Keratinocyte (primary cell): Measurements from ENCODE around the gene C4BPA. TPM values are rescaled to one million over a fixed set of nuclear protein-coding genes. Genes with fewer than 3 reads are reported as not detected.

Experiments used
- DNase-seq: peaks from one replicate; pipeline ENCODE4 v3.0.0-alpha.2; 2011; ENCODE audit warnings: low read depth, missing footprints, low spot score
- FAIRE-seq: peaks from 2 replicates; lab custom pipeline; 2011; peaks lifted over from hg19 to GRCh38; lab: Jason Lieb, UNC
- H2AFZ ChIP-seq: 2 replicates; pipeline ENCODE4 v1.6.0; 2012; ENCODE audit warnings: low read length, control low read depth, inconsistent platforms; ENCODE audit not compliant: control insufficient read depth
- H3K27ac ChIP-seq: 2 replicates; pipeline ENCODE4 v1.5.1; 2011; ENCODE audit warnings: low read length; ENCODE audit not compliant: control insufficient read depth, insufficient read depth
- H3K27me3 ChIP-seq: 3 replicates; pipeline ENCODE4 v1.6.0; 2011; ENCODE audit warnings: low read length; ENCODE audit not compliant: control insufficient read depth, insufficient read depth; ENCODE audit errors: extremely low read depth
- H3K36me3 ChIP-seq, 2 experiments: 2 replicates in 1 of 2; 3 replicates in 1 of 2; pipeline ENCODE4 v1.5.1; 2011; ENCODE audit warnings: low read length in 2 of 2, mild to moderate bottlenecking in 1 of 2; ENCODE audit not compliant: control insufficient read depth in 2 of 2, insufficient read depth in 2 of 2; ENCODE audit errors: extremely low read depth in 1 of 2
- H3K4me1 ChIP-seq: 3 replicates; pipeline ENCODE4 v1.5.1; 2011; ENCODE audit warnings: low read length; ENCODE audit not compliant: control insufficient read depth, insufficient read depth; ENCODE audit errors: extremely low read depth
- H3K4me2 ChIP-seq: 3 replicates; pipeline ENCODE4 v1.6.0; 2011; ENCODE audit warnings: low read depth, low read length; ENCODE audit not compliant: control insufficient read depth, insufficient read depth; ENCODE audit errors: extremely low read depth
- H3K4me3 ChIP-seq, 3 experiments: fragments of 200-600 bp in 1 of 3; sonication (generic) in 1 of 3; 2 replicates in 2 of 3; 3 replicates in 1 of 3; pipeline ENCODE4 v1.5.1; 2011 to 2016; ENCODE audit warnings: low read length in 3 of 3, mild to moderate bottlenecking in 3 of 3, control low read depth in 2 of 3, inconsistent platforms in 1 of 3, low read depth in 1 of 3, mixed read lengths in 1 of 3, mixed run types in 1 of 3, moderate library complexity in 1 of 3; ENCODE audit not compliant: control insufficient read depth in 2 of 3, insufficient read depth in 2 of 3; ENCODE audit errors: extremely low read depth in 1 of 3
- H3K79me2 ChIP-seq: 2 replicates; pipeline ENCODE4 v1.6.0; 2012; ENCODE audit warnings: low read length; ENCODE audit not compliant: control insufficient read depth, insufficient read depth
- H3K9ac ChIP-seq: 3 replicates; pipeline ENCODE4 v1.6.0; 2011; ENCODE audit warnings: low read length; ENCODE audit not compliant: control insufficient read depth, insufficient read depth; ENCODE audit errors: extremely low read depth
- H3K9me1 ChIP-seq: 3 replicates; pipeline ENCODE4 v1.6.0; 2011; ENCODE audit warnings: low read length; ENCODE audit not compliant: control insufficient read depth, insufficient read depth; ENCODE audit errors: extremely low read depth
- H3K9me3 ChIP-seq: 2 replicates; pipeline ENCODE4 v1.5.1; 2012; ENCODE audit warnings: low read depth, low read length; ENCODE audit not compliant: control insufficient read depth
- H4K20me1 ChIP-seq: 3 replicates; pipeline ENCODE4 v1.6.0; 2011; ENCODE audit warnings: low read length; ENCODE audit not compliant: control insufficient read depth, insufficient read depth; ENCODE audit errors: extremely low read depth
- EZH2 ChIP-seq: IDR thresholded peaks from one replicate; pipeline ENCODE4 v1.6.1; 2012; ENCODE audit warnings: inconsistent platforms, mild to moderate bottlenecking, low read length, moderate library complexity
- dilution Hi-C: fragments of 300-500 bp; cut with MboI; formaldehyde crosslinking; loops from one replicate; pipeline ENCODE4 v1.7.0; 2020; ENCODE audit warnings: low sequenced_read_pairs; ENCODE audit not compliant: extremely low pct_ligation_motif_present
- polyA plus RNA-seq, 5 experiments: library from polyadenylated mRNA; depleted of rRNA in 3 of 5; stranded (reverse) in 3 of 5; stranded (forward) in 1 of 5; unstranded in 1 of 5; fragments of >200 nt; gene quantifications; 1 replicate in 1 of 5; 2 replicates in 3 of 5; 3 replicates in 1 of 5; pipeline versions ENCODE4 v1.2.1 to v1.2.3, GENCODE V29; 2011 to 2012; ENCODE audit warnings: missing spikeins in 2 of 5, low read depth in 1 of 5, low replicate concordance in 1 of 5
- TF ChIP-seq, protein P1 (sequence below), 3 experiments: IDR thresholded peaks in 1 of 3; conservative IDR thresholded peaks in 1 of 3; optimal IDR thresholded peaks in 1 of 3; 2 replicates in 2 of 3; 3 replicates in 1 of 3; pipeline versions ENCODE3 to v1.5.1; 2011; ENCODE audit warnings: low read length in 3 of 3, mild to moderate bottlenecking in 3 of 3, moderate library complexity in 2 of 3, control low read depth in 1 of 3, inconsistent platforms in 1 of 3; ENCODE audit not compliant: insufficient read depth in 2 of 3; ENCODE audit errors: extremely low read depth in 1 of 3

Gene C4BPA
- polyA plus RNA-seq, 1 donor (not counting 4 experiments of a cell fraction or from before 2014, with no cell fraction given) = not detected

DNA sequence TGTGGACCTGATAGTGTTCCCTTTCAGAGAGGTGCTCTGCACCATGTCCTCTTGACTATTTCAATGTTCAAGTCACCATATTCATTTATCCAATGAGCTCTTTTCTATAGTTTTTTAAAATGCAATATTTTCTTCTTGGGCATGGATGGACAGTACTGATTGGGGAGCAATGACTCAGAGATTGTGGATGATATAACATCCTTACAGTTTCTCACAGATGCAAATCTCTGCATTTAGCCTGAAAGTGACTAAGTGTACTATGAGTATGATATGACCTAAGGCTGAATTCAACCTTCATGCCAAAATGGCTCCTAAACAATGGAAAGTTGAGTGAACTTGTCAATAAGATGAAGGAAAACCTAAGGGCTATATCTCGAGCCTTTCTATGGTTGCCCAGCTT, 36.5 kb downstream of the C4BPA start:
- Histone ChIP-seq H3K36me3 (no peaks in the 10 kb centered on the region), H3K9me3 (no peaks in the 10 kb centered on the region), H4K20me1 (no peaks in the 10 kb centered on the region), H3K27ac (no peak overlapping the region), H3K4me3 (no peak overlapping the region), H3K9ac (no peak overlapping the region), H3K79me2 (no peaks in the 10 kb centered on the region), H3K9me1 (no peaks in the 10 kb centered on the region), H3K4me2 (no peak overlapping the region), H3K4me1 (no peaks in the 10 kb centered on the region), H2AFZ (no peak overlapping the region), H3K27me3 (no peaks in the 10 kb centered on the region)
- no peak for DNase-seq
- no peak for FAIRE-seq
- TF ChIP-seq, protein P1, sequence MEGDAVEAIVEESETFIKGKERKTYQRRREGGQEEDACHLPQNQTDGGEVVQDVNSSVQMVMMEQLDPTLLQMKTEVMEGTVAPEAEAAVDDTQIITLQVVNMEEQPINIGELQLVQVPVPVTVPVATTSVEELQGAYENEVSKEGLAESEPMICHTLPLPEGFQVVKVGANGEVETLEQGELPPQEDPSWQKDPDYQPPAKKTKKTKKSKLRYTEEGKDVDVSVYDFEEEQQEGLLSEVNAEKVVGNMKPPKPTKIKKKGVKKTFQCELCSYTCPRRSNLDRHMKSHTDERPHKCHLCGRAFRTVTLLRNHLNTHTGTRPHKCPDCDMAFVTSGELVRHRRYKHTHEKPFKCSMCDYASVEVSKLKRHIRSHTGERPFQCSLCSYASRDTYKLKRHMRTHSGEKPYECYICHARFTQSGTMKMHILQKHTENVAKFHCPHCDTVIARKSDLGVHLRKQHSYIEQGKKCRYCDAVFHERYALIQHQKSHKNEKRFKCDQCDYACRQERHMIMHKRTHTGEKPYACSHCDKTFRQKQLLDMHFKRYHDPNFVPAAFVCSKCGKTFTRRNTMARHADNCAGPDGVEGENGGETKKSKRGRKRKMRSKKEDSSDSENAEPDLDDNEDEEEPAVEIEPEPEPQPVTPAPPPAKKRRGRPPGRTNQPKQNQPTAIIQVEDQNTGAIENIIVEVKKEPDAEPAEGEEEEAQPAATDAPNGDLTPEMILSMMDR (optimal IDR thresholded peaks at IDR 0.05 in 1 of 3, IDR thresholded peaks at IDR 0.05 in 1 of 3, conservative IDR thresholded peaks at IDR 0.05 in 1 of 3; ENCODE audit: extremely low read depth in 1 of 3, insufficient read depth in 2 of 3, low read length in 3 of 3) = no peak
- no peak for TF ChIP-seq EZH2
- dilution Hi-C loops = no loop called here

DNA sequence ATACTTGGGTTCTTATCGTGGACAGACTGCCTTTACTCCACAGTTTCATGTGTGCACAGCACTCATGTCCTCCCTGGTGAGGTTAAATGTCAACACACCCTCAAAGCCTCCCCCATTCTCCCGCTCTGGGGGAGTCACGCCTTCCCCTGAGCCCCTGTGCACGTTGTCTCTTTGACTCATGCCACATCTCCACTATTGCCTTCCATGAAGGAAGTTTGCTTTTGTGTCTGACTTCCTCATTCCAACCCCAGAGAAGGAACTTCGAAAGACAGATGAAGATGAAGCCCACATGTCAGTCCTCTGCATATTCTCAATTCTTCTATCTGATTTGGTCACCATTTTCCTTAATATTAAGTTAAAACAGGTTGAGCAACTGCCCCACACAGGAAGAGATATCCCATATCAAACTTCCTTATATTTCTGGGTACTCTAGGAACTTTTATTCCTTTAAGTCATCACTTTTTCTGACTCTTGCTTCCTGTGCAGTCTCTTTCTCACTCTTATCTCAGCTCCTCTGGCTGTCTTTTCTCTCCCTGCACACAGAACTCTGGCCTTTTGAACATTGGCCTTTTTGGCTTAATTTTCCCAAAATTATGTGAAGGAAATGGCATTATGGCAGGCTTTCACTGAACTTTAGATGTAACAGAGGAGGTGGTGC, 41.5 kb downstream of the C4BPA start:
- H3K4me1 ChIP-seq = no peaks in the 10 kb centered on the region
- no peaks in the 10 kb centered on the region for H3K9me1 ChIP-seq
- FAIRE-seq (no peak), DNase-seq (no peak)
- no peak overlapping the region for H2AFZ ChIP-seq
- H3K4me2 ChIP-seq = no peak overlapping the region
- no peaks in the 10 kb centered on the region for H3K79me2 ChIP-seq
- no peak overlapping the region for H3K9ac ChIP-seq
- H3K27ac ChIP-seq = no peak overlapping the region
- TF ChIP-seq EZH2 = no peak
- TF ChIP-seq, protein P1 (optimal IDR thresholded peaks at IDR 0.05 in 1 of 3, IDR thresholded peaks at IDR 0.05 in 1 of 3, conservative IDR thresholded peaks at IDR 0.05 in 1 of 3; ENCODE audit: extremely low read depth in 1 of 3, insufficient read depth in 2 of 3, low read length in 3 of 3) = no peak
- H3K9me3 ChIP-seq = no peaks in the 10 kb centered on the region
- dilution Hi-C loops = no loop called here
- no peaks in the 10 kb centered on the region for H4K20me1 ChIP-seq
- no peak overlapping the region for H3K4me3 ChIP-seq
- H3K27me3 ChIP-seq = no peaks in the 10 kb centered on the region
- no peaks in the 10 kb centered on the region for H3K36me3 ChIP-seq
